ENCODE data around the gene CDH26. TPM values are rescaled to one million over a fixed set of nuclear protein-coding genes. Genes with fewer than 3 reads are reported as not detected.

The CDH26 gene
- total RNA-seq, 6 experiments from 2014 or later: 0.17 to 0.27 TPM; not detected in 4

DNA sequence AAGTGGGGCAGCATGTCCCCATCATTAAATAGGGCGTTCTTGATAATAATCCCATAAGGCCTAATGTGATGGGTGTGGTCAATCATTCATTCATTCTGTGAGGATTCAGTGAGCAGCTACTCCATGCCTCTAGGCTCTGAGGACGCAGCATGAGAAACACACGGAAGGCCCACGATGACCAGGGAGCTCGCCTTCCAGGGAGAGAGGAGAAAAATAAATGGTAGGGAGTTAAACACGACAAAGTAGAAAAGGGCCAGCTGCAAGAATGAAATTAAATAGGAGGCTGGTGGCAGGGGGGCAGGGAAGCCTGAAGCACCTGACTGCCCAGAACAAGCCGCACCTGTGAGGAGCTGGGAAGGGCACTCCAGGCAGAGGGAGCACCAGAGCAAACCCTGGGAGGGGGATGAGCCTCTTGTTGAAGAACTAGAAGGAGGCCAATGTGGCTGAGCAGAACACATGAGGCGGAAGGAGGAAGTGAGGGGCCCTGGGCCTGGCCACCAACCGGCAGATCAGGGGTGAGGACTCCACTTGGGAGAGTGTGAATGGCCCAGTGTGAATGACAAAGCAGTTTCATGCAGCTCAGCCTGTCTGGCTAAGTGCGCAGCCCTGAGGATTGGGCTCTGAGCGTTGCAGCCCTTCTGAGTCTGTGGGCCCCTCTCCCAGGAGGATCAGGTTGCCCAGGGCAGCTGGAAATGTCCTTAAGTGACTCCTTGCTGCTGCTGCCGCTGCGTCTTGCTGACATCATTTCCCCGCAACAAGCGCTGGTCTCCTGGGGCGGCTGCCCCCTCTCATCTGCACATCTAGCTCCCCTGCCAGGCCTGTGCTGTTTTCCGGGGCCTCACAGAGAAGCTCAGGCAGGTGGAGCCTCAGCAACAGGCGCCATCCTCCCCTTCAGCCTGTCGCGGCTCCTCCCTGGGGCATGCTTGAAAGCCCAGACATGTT, 99.9 kb downstream of the CDH26 start:
- TF ChIP-seq, protein P1, sequence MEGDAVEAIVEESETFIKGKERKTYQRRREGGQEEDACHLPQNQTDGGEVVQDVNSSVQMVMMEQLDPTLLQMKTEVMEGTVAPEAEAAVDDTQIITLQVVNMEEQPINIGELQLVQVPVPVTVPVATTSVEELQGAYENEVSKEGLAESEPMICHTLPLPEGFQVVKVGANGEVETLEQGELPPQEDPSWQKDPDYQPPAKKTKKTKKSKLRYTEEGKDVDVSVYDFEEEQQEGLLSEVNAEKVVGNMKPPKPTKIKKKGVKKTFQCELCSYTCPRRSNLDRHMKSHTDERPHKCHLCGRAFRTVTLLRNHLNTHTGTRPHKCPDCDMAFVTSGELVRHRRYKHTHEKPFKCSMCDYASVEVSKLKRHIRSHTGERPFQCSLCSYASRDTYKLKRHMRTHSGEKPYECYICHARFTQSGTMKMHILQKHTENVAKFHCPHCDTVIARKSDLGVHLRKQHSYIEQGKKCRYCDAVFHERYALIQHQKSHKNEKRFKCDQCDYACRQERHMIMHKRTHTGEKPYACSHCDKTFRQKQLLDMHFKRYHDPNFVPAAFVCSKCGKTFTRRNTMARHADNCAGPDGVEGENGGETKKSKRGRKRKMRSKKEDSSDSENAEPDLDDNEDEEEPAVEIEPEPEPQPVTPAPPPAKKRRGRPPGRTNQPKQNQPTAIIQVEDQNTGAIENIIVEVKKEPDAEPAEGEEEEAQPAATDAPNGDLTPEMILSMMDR (IDR thresholded peaks at IDR 0.05): no peak
- H3K36me3 Mint-ChIP-seq (ENCODE audit: low read depth): no peaks in the 10 kb centered on the region

DNA sequence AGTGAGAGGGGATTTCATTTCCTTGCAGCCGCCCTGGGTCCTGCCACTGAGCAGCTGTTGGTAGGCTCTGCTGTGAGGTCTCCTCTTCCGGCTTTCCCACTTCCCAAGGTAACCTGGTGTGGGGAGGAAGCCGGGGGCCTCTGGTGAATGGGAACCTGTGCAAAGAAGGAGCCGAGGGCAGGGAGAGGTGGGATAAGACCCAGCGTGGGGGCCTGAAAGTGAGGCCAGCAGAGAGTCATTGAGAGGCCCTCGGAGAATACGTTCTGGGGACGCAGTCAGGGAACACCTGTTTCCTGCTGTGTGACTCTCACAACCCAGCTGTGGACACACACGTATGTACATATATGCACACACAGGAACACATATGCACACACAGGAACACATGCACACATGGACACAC, 100.7 kb downstream of the CDH26 start:
- TF ChIP-seq, protein P1 (IDR thresholded peaks at IDR 0.05): no peak
- Mint-ChIP-seq H3K9me3 (no peaks in the 10 kb centered on the region), H3K27me3 (ENCODE audit: insufficient read depth) (no peaks in the 10 kb centered on the region; the same call in 1 of the 2 replicates), H3K4me3 (no peak overlapping the region), H3K4me1 (ENCODE audit: low read depth) (peaks cover 61% of the 10 kb centered on the region), H3K27ac (no peak overlapping the region), H3K36me3 (ENCODE audit: low read depth) (no peaks in the 10 kb centered on the region)
- no peak for DNase-seq

More for the DNA sequence above, 99.9 kb downstream of the CDH26 start:
- Mint-ChIP-seq H3K4me3 (no peak overlapping the region), H3K9me3 (no peaks in the 10 kb centered on the region), H3K27me3 (ENCODE audit: insufficient read depth) (peaks cover 1% of the 10 kb centered on the region), H3K4me1 (ENCODE audit: low read depth) (peaks cover 54% of the 10 kb centered on the region), H3K27ac (peak overlapping the region; percentile 2; the same call in 1 of the 2 replicates)
- no peak for DNase-seq

DNA sequence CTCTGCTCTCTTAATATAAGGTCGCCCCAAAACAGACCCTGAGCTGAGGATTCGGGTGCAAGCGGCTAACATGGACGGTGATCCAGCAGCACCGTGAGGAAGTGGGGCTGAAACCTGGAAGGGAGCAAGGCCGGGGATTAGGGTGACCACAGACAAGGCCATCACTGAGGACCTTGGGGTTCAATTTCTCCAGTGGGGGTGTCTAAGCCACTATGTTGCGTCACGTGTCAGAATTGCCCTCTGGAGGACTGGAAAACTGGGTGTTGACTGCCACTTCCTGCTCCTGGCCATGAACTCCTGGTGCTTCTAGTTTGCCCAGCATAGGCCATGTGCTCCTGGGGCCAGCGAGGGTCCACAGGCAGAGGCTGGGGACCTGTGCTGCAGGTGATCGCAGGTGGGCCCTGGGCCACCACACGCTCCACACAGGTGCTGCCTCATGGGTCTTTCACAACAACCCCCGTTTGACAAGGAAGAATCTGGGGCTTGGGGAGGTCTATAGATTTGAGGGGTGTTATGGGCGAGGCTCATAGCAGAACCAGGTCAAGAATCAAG, 101.9 kb downstream of the CDH26 start:
- Mint-ChIP-seq H3K9me3 (no peaks in the 10 kb centered on the region), H3K27ac (no peak overlapping the region), H3K36me3 (ENCODE audit: low read depth) (no peaks in the 10 kb centered on the region), H3K27me3 (ENCODE audit: insufficient read depth) (no peaks in the 10 kb centered on the region; the same call in 1 of the 2 replicates), H3K4me3 (no peak overlapping the region), H3K4me1 (ENCODE audit: low read depth) (peaks cover 67% of the 10 kb centered on the region)
- TF ChIP-seq, protein P1 (IDR thresholded peaks at IDR 0.05): no peak
- DNase-seq: no peak

GRCh38 chr20:60060593-60060992, 102.4 kb downstream of the CDH26 start:
- Mint-ChIP-seq H3K36me3 (ENCODE audit: low read depth) (no peaks in the 10 kb centered on the region), H3K4me1 (ENCODE audit: low read depth) (peaks cover 62% of the 10 kb centered on the region), H3K9me3 (no peaks in the 10 kb centered on the region), H3K27me3 (ENCODE audit: insufficient read depth) (no peaks in the 10 kb centered on the region; the same call in 1 of the 2 replicates), H3K4me3 (no peak overlapping the region), H3K27ac (no peak overlapping the region)
- DNase-seq: no peak
- TF ChIP-seq, protein P1 (IDR thresholded peaks at IDR 0.05): no peak

- Mint-ChIP-seq H3K27me3 (ENCODE audit: insufficient read depth) (peaks cover 7% of the 10 kb centered on the region), H3K4me1 (ENCODE audit: low read depth) (peaks cover 51% of the 10 kb centered on the region), H3K27ac (peak overlapping the region; percentile 86), H3K36me3 (ENCODE audit: low read depth) (peaks cover 7% of the 10 kb centered on the region), H3K9me3 (no peaks in the 10 kb centered on the region; the same call in 1 of the 2 replicates), H3K4me3 (peak overlapping the region; percentile 81)
- TF ChIP-seq, protein P1 (IDR thresholded peaks at IDR 0.05): no peak; the same call in 1 of the 2 replicates
- no peak for DNase-seq
Observed at GRCh38 chr20:60062431-60063047, 104.3 kb downstream of the CDH26 start.
